GM12878 (cell line): Measurements from ENCODE around the gene MFAP4. TPM values are rescaled to one million over a fixed set of nuclear protein-coding genes. Genes with fewer than 3 reads are reported as not detected.

Experiments
- ATAC-seq: fragments of 200-7000 bp; cut with Tn5 transposase; 3 replicates; pipeline ENCODE4 v1.9.1; 2020; ENCODE audit warnings: mild to moderate bottlenecking, moderate library complexity
- BruUV-seq: library from RNA; stranded (reverse); fragments of 400-500 nt; replicated peaks from 2 replicates; lab custom pipeline; 2021; lab: Mats Ljungman, UMichigan
- CTCF ChIA-PET: fragments of 300-600 bp; sonication (Branson Sonifier 250); formaldehyde crosslinking; extraction: SDS; loops from one replicate; lab custom pipeline; 2021; ENCODE audit warnings: inconsistent platforms; lab: Yijun Ruan, JAX
- POLR2A ChIA-PET: fragments of 350-600 bp; formaldehyde crosslinking; extraction: SDS; loops from one replicate; lab custom pipeline; 2021; ENCODE audit warnings: inconsistent platforms; lab: Charles Lee
- RAD21 ChIA-PET: fragments of 300-600 bp; sonication (Branson Sonifier 250); formaldehyde crosslinking; loops from one replicate; lab custom pipeline; 2023; ENCODE audit warnings: antibody characterized with exemption; ENCODE audit not compliant: unreplicated experiment; lab: Charles Lee
- SMC1A ChIA-PET: fragments of 300-600 bp; sonication (Branson Sonifier 250); formaldehyde crosslinking; loops from one replicate; lab custom pipeline; 2023; ENCODE audit not compliant: unreplicated experiment, uncharacterized antibody; lab: Charles Lee
- DNase-seq: peaks from one replicate; pipeline ENCODE4 v3.0.0-alpha.2; 2011; ENCODE audit warnings: low read depth, low spot score
- FAIRE-seq: peaks from 3 replicates; lab custom pipeline; 2011; peaks lifted over from hg19 to GRCh38; lab: Jason Lieb, UNC
- H2AFZ ChIP-seq: 2 replicates; pipeline ENCODE4 v1.6.0; 2011; ENCODE audit warnings: low read depth, low read length, control low read depth; ENCODE audit not compliant: control insufficient read depth
- H3K27ac ChIP-seq: 2 replicates; pipeline ENCODE4 v1.5.1; 2011; ENCODE audit warnings: control low read depth; ENCODE audit not compliant: control insufficient read depth, insufficient read depth
- H3K27me3 ChIP-seq, 2 experiments: replicated peaks in 1 of 2; 2 replicates each; pipeline versions ENCODE4 v1.6.0 to v1.6.1; 2011; ENCODE audit warnings: low read length in 1 of 2; ENCODE audit not compliant: control insufficient read depth in 2 of 2, insufficient read depth in 2 of 2
- H3K36me3 ChIP-seq, 2 experiments: 2 replicates each; pipeline ENCODE4 v1.5.1; 2011; ENCODE audit warnings: low read length in 1 of 2; ENCODE audit not compliant: control insufficient read depth in 2 of 2, insufficient read depth in 2 of 2
- H3K4me1 ChIP-seq: 2 replicates; pipeline ENCODE4 v1.6.1; 2011; ENCODE audit warnings: mild to moderate bottlenecking, low read length, moderate library complexity, mixed read lengths; ENCODE audit not compliant: control insufficient read depth, insufficient read depth
- H3K4me2 ChIP-seq: 2 replicates; pipeline ENCODE4 v1.6.0; 2011; ENCODE audit warnings: control low read depth; ENCODE audit not compliant: control insufficient read depth, insufficient read depth
- H3K4me3 ChIP-seq: fragments of 200-600 bp; sonication (generic); 2 replicates; pipeline ENCODE4 v1.5.1; 2016
- H3K79me2 ChIP-seq: 2 replicates; pipeline ENCODE4 v1.6.0; 2011; ENCODE audit warnings: low read length; ENCODE audit not compliant: control insufficient read depth, insufficient read depth
- H3K9ac ChIP-seq: 2 replicates; pipeline ENCODE4 v1.8.0; 2011; ENCODE audit warnings: low read length, control low read depth, mixed read lengths; ENCODE audit not compliant: control insufficient read depth, insufficient read depth
- H3K9me3 ChIP-seq: replicated peaks from 3 replicates; pipeline ENCODE4 v1.5.1; 2011; ENCODE audit warnings: mild to moderate bottlenecking, low read length; ENCODE audit not compliant: control insufficient read depth, insufficient read depth
- H4K20me1 ChIP-seq: 2 replicates; pipeline ENCODE4 v1.6.0; 2011; ENCODE audit not compliant: control insufficient read depth, insufficient read depth
- ATF7 ChIP-seq: fragments of 450-650 bp; IDR thresholded peaks from 2 replicates; pipeline ENCODE4 v1.6.1; 2016; ENCODE audit warnings: low read depth, mild to moderate bottlenecking
- BCL11A ChIP-seq: IDR thresholded peaks from 2 replicates; pipeline ENCODE4 v1.6.1; 2011; ENCODE audit warnings: low read depth, low read length
- BRCA1 ChIP-seq: IDR thresholded peaks from 2 replicates; pipeline ENCODE4 v1.6.1; 2011; ENCODE audit warnings: low read depth, low read length, improper control_type of control experiment
- CREM ChIP-seq: IDR thresholded peaks from 2 replicates; pipeline ENCODE4 v1.6.1; 2014; ENCODE audit warnings: antibody characterized with exemption, low read depth
- DPF2 ChIP-seq: fragments of 450-650 bp; IDR thresholded peaks from 2 replicates; pipeline ENCODE4 v1.6.1; 2017; ENCODE audit warnings: mild to moderate bottlenecking
- GATAD2B ChIP-seq: fragments of 450-650 bp; conservative IDR thresholded peaks from 2 replicates; pipeline ENCODE4 v1.6.1; 2017; ENCODE audit warnings: low read depth, mild to moderate bottlenecking, moderate library complexity
- KAT2A ChIP-seq: conservative IDR thresholded peaks from 2 replicates; pipeline ENCODE4 v1.6.1; 2011; ENCODE audit warnings: low read depth, low read length; ENCODE audit not compliant: control insufficient read depth
- MXI1 ChIP-seq: fragments of 150-350 bp; IDR thresholded peaks from 2 replicates; pipeline ENCODE4 v1.6.1; 2011; ENCODE audit warnings: low read depth, mild to moderate bottlenecking, inconsistent platforms, low read length, improper control_type of control experiment
- PML ChIP-seq: IDR thresholded peaks from 2 replicates; pipeline ENCODE4 v1.6.1; 2012; ENCODE audit warnings: low read length, inconsistent platforms
- RB1 ChIP-seq: fragments of 450-650 bp; formaldehyde crosslinking; IDR thresholded peaks from 2 replicates; pipeline ENCODE4 v1.6.1; 2017; ENCODE audit warnings: mild to moderate bottlenecking, borderline replicate concordance
- SPI1 ChIP-seq: IDR thresholded peaks from 2 replicates; pipeline ENCODE4 v1.6.1; 2011; ENCODE audit warnings: low read depth, mild to moderate bottlenecking, low read length, moderate library complexity, borderline replicate concordance; ENCODE audit not compliant: insufficient read depth
- SUZ12 ChIP-seq: fragments of 200-600 bp; sonication (generic); IDR thresholded peaks from one replicate; pipeline ENCODE4 v1.6.1; 2018; ENCODE audit warnings: antibody characterized with exemption, mild to moderate bottlenecking; ENCODE audit not compliant: unreplicated experiment
- TARDBP ChIP-seq: IDR thresholded peaks from 2 replicates; pipeline ENCODE4 v1.6.1; 2016; ENCODE audit warnings: borderline replicate concordance
- ZBED1 ChIP-seq: IDR thresholded peaks from 2 replicates; pipeline ENCODE4 v1.6.1; 2016; ENCODE audit warnings: borderline replicate concordance
- ZSCAN29 ChIP-seq: fragments of 450-650 bp; IDR thresholded peaks from 2 replicates; pipeline ENCODE4 v1.6.1; 2017; ENCODE audit warnings: mild to moderate bottlenecking, moderate library complexity
- WGBS: methylation state at CpG from one replicate; pipeline ENCODE4 v1.1.6; 2016; ENCODE audit warnings: low lambda C conversion rate; ENCODE audit not compliant: insufficient replicate concordance, insufficient coverage; ENCODE audit errors: missing lambda C conversion rate; 5-methylcytosine and 5-hydroxymethylcytosine counted together
- in situ Hi-C: fragments of 300-500 bp; cut with MboI; formaldehyde crosslinking; loops from 9 replicates; pipeline ENCODE4 v1.14.3; 2018; ENCODE audit warnings: mixed read lengths
- intact Hi-C: fragments of 100-400 bp; cut with micrococcal nuclease; formaldehyde crosslinking; loops from one replicate; pipeline ENCODE4 v1.14.2; 2022; ENCODE audit not compliant: unreplicated experiment
- polyA plus RNA-seq, 11 experiments: library from polyadenylated mRNA; depleted of rRNA in 4 of 11; unstranded in 6 of 11; stranded (reverse) in 5 of 11; fragments of >200 nt; fragmentation: Nextera tagmentation in 4 of 11; fragmentation: Illumina TruSeq in 1 of 11; extraction: Ambion mirVana in 4 of 11; extraction: Trizol in 1 of 11; gene quantifications; 1 replicate in 1 of 11; 2 replicates in 10 of 11; pipeline versions ENCODE4 v1.2.1 to v1.2.3, GENCODE V29; 2011 to 2016; ENCODE audit warnings: inconsistent platforms in 2 of 11, missing spikeins in 2 of 11, low read depth in 1 of 11
- total RNA-seq, 4 experiments: library from RNA; depleted of rRNA in 3 of 4; stranded (reverse); fragments of >200 nt in 3 of 4; fragmentation: Illumina TruSeq in 1 of 4; extraction: Trizol in 1 of 4; gene quantifications; 2 replicates each; pipeline versions ENCODE4 v1.2.1 to v1.2.3, GENCODE V29; 2013 to 2021
- TF ChIP-seq, protein P1 (sequence below): fragments of 450-650 bp; formaldehyde crosslinking; IDR thresholded peaks from 2 replicates; pipeline ENCODE4 v1.4.0; 2020; ENCODE audit warnings: mild to moderate bottlenecking, moderate library complexity

Gene MFAP4
- total and polyA plus RNA-seq, 10 of the 15 experiments (the other 5 are each of a cell fraction or from before 2014, with no cell fraction given): 0.08 to 0.28 (median 0.09) TPM; not detected in 7

DNA sequence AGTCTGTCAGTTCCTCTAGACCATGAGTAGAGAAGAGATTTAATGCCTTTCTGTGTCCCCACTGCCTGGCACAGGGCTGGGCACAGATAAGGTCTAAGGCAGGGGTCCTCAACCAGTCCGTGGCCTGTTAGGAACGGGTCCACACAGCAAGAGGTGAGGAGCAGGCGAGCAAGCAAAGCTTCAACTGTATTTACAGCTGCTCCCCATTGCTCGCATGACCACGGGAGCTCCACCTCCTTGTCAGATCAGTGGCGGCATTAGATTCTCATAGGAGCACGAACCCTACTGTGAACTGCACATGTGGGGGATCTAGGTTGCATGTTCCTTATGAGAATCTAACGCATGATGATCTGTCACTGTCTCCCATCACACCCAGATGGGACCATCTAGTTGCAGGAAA, 26.2 kb downstream of the MFAP4 start:
- ChIA-PET RAD21 (interaction anchor here (0.6 kb wide), 1 partner anchor 37 kb away, joined by 3 read pairs; no protein-coding TSS in a partner anchor), SMC1A (no interaction called here), POLR2A (no interaction called here), CTCF (interaction anchor here (1.7 kb wide), 1 partner anchor 86 kb away, joined by 5 read pairs; no protein-coding TSS in a partner anchor)
- H3K4me3 ChIP-seq: no peak overlapping the region
- no peaks in the 10 kb centered on the region for H3K36me3 ChIP-seq
- BruUV-seq: no TSS peak
- ATAC-seq (no peak), FAIRE-seq (no peak), DNase-seq (no peak)
- intact Hi-C loops (loop anchor here (5.0 to 10.0 kb wide), 2 partner anchors 152 to 284 kb away; partner anchors contain the start of gene ALDH3A2), in situ Hi-C loops (loop anchor here (5.0 kb wide), 1 partner anchor 87 kb away; no protein-coding TSS in a partner anchor)
- H3K4me2 ChIP-seq: no peak overlapping the region
- no peak overlapping the region for H3K9ac ChIP-seq
- 67% methylated on average over 8 of the region's 8 CpGs for whole genome bisulfite sequencing
- H3K9me3 ChIP-seq: no peaks in the 10 kb centered on the region
- TF ChIP-seq MXI1 (no peak), GATAD2B (no peak)
- no peak overlapping the region for H2AFZ ChIP-seq
- H3K4me1 ChIP-seq: peaks cover 7% of the 10 kb centered on the region
- no peaks in the 10 kb centered on the region for H4K20me1 ChIP-seq
- no peaks in the 10 kb centered on the region; a peak in 2 of 4 replicates for H3K27me3 ChIP-seq
- H3K79me2 ChIP-seq: no peaks in the 10 kb centered on the region
- no peak overlapping the region for H3K27ac ChIP-seq

DNA sequence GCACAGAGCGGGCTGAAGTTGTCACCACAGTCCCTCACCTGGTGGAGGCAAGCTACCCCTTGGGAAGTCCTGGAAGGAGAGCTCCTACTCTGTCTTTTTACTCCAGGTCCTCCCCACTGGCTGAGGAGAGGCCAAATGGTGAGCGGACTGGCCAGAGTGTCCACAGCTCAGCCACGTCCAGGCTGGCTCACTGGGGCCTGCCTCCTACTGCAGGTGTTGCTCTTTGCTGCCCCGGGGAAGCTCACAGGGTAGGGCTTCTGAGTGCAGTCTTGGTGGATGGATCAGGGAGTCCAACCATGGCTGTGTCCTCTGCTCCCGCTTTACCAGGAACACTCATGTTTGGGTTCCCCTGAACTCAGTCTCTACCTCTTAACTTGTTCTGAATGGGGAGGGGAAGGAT, 27.1 kb downstream of the MFAP4 start:
- Histone ChIP-seq H3K9ac (no peak overlapping the region), H2AFZ (no peak overlapping the region), H4K20me1 (no peaks in the 10 kb centered on the region), H3K9me3 (no peaks in the 10 kb centered on the region), H3K27ac (no peak overlapping the region), H3K4me2 (no peak overlapping the region), H3K4me1 (peaks cover 7% of the 10 kb centered on the region), H3K79me2 (no peaks in the 10 kb centered on the region), H3K36me3 (no peaks in the 10 kb centered on the region), H3K4me3 (no peak overlapping the region), H3K27me3 (no peaks in the 10 kb centered on the region; a peak in 2 of 4 replicates)
- POLR2A ChIA-PET: no interaction called here
- SMC1A ChIA-PET: no interaction called here
- CTCF ChIA-PET: interaction anchor here (0.6 to 1.7 kb wide), 3 partner anchors 10 to 87 kb away, joined by 4 to 5 read pairs (median 5); partner anchors contain the start of gene MAPK7
- no TSS peak for BruUV-seq
- intact Hi-C loops: loop anchor here (5.0 to 10.0 kb wide), 2 partner anchors 152 to 285 kb away; partner anchors contain the start of gene ALDH3A2
- no peak for ATAC-seq
- 45% methylated on average over 5 of the region's 5 CpGs for WGBS
- FAIRE-seq: no peak
- no peak for DNase-seq
- in situ Hi-C loops: loop anchor here (5.0 kb wide), 1 partner anchor 87 kb away; no protein-coding TSS in a partner anchor
- RAD21 ChIA-PET: no interaction called here
- no peak for TF ChIP-seq BCL11A
- TF ChIP-seq DPF2: no peak
- TF ChIP-seq SUZ12: no peak
- no peak for TF ChIP-seq ZBED1
- no peak for TF ChIP-seq PML
- TF ChIP-seq, protein P1, sequence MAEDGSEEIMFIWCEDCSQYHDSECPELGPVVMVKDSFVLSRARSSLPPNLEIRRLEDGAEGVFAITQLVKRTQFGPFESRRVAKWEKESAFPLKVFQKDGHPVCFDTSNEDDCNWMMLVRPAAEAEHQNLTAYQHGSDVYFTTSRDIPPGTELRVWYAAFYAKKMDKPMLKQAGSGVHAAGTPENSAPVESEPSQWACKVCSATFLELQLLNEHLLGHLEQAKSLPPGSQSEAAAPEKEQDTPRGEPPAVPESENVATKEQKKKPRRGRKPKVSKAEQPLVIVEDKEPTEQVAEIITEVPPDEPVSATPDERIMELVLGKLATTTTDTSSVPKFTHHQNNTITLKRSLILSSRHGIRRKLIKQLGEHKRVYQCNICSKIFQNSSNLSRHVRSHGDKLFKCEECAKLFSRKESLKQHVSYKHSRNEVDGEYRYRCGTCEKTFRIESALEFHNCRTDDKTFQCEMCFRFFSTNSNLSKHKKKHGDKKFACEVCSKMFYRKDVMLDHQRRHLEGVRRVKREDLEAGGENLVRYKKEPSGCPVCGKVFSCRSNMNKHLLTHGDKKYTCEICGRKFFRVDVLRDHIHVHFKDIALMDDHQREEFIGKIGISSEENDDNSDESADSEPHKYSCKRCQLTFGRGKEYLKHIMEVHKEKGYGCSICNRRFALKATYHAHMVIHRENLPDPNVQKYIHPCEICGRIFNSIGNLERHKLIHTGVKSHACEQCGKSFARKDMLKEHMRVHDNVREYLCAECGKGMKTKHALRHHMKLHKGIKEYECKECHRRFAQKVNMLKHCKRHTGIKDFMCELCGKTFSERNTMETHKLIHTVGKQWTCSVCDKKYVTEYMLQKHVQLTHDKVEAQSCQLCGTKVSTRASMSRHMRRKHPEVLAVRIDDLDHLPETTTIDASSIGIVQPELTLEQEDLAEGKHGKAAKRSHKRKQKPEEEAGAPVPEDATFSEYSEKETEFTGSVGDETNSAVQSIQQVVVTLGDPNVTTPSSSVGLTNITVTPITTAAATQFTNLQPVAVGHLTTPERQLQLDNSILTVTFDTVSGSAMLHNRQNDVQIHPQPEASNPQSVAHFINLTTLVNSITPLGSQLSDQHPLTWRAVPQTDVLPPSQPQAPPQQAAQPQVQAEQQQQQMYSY (CRISPR knock-in tag): no peak
- TF ChIP-seq ATF7: no peak
- TF ChIP-seq BRCA1: no peak
- no peak for TF ChIP-seq CREM
- no peak for TF ChIP-seq SPI1
- no peak for TF ChIP-seq RB1
- no peak for TF ChIP-seq TARDBP
- TF ChIP-seq KAT2A: no peak
- no peak for TF ChIP-seq ZSCAN29
